CD4-positive, alpha-beta T cell treated with Interleukin-17A for 4 hours (primary cell): Measurements from ENCODE around the gene FRYL.

Source experiments
- DNase-seq: peaks from one replicate; pipeline ENCODE4 v3.0.0-alpha.2; 2020; ENCODE audit warnings: mixed read lengths

Gene FRYL

GRCh38 chr4:48602763-48603162 lies 177.3 kb downstream of the FRYL start:
- no peak for DNase-seq

DNA sequence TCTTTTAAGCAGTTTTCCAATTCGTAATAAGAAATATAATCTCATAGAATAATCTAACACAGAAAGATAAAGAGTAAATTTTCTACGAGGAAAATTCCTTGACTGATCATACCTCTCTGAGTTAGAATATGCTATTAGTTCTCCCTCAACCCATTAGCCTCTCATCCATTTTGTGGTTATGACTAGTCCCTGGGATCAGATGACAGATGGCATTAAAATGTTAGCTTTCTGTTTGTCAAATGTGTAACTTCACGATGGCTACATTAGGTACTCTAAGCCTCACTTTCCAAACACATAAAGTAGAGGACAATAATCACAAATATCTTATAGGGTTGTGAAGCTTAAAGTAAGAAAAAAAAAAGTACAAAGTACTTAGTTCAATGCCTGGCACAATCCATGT lies 177.9 kb downstream of the FRYL start:
- no peak for DNase-seq

DNA sequence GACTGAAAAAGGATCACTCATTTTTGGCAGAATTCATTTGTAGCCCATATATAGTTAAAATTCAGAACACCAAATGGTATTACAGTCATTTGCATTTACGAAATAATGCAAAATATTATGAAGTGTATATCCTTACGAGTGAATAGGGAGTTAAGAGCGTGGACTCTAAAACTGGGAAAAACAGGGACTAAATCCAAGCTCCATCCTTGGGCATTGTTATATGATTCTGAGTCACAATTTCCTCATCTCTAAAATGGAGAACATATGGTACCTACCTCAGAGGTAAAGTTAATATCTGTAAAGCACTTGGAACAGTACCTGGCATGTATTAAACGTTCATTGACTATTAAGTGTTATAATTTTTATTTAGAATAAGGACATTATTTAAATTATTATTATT lies 183.7 kb downstream of the FRYL start:
- no peak for DNase-seq

DNA sequence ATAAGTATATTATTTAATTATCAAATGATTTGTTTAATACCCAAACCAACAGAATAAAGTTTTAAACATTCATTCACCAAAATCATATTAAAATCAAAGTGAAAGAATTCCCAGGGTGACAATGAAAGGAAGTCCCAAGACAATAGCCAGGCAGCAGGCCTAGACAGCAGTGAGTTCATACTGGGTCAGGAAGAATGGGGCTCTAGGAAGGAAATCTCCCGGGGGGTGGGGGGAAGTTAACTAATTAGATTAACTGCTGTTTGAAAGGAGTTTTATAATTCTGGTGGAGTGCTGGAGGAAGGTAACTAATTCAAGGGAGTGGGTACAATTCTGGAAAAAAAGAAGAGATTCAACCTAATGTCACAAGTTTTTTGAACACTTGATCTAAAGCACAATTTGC lies 185.9 kb downstream of the FRYL start:
- no peak for DNase-seq

DNA sequence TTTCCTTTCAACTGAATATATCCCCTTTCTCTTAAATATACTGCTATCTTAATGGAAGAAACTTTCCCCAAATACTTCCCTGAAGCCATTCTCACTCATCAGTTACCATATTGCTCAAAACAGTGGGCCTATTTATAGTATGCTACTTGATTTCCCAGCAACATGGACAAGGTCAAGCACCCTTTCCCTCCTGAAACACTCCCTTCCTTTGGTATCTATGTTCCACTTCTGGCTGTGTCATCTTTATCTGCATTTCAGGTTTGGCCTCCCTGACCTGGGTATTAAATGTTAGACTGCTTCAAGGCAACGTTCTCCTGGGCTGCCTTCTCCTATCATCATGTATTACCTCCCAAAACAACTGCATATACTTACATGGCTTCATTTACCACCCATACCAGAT lies 188.7 kb downstream of the FRYL start:
- DNase-seq = no peak

- no peak for DNase-seq
Measured at GRCh38 chr4:48590884-48591283, 189.2 kb downstream of the FRYL start.

DNA sequence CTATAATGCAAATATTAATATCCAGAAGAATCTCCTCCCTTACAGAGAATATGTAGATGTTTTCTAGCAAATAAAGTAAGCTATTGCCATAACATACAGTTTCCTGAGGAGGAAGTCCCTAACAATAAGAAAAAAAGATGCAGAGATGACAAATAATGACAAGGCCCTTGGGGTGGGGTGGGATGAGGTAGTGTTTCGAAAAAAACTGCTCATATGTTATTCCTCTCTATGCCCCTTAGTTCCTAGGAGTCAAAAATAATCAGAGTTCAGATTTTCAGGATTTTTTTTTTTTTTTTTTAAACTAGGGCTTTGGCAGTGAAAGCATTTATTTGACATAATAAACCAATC lies 191.0 kb downstream of the FRYL start:
- no peak for DNase-seq

DNA sequence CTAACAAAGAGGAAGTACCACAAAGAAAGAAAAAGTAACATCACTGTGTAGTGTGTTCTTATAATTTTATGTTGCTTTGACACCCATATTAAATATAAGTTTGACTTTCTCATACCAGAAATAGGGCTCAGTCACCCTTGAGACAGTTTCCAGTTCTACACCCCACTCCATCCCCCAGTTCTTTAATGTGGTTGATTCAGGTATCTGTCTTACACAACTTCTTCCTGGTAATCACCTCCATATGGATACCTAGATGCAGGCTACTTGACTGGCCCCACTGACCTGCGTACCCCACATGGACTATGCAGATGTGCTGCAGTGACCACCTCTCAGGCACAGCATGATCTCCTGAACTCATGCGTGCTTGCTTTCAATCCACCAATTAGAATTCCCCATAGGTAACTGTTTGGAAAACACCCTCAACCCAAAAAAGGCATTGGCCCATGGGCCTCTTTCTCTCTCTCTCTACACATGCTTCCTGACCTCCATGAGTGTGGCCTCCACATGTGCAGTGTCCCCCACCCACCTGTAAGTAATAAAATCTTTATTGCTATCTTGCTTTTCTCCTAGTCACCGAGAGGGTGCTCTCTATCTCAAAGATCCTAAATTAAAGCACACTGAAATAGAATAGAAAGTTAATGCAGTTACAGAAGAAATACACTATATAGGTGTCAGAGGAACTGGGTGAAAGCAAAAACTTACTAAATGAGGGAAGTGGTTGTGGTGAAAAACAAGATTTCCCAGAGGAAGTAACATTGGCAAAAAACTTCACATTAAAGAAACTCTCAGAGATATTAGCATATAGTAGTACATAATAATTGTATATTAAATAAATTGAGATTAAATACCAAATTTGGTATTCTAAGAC lies 191.6 kb downstream of the FRYL start:
- no peak for DNase-seq

DNA sequence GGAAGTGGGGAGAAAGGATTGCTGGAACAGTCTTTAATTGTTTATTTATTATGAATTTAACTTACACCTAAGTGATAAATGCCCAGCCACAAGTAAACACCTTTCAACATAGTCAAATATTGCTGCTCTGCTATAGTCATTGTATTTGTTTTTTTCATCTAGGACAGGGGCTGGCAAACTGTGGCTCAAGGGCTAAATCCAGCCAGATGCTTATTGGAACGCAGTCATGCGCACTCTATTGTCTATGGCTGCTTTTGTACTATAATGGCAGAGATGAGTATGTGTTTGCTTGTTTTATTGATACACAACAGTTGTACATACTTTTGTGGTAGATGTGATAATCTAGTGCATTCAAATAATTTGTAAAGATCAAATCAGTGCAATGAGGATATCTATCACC lies 194.7 kb downstream of the FRYL start:
- no peak for DNase-seq

DNA sequence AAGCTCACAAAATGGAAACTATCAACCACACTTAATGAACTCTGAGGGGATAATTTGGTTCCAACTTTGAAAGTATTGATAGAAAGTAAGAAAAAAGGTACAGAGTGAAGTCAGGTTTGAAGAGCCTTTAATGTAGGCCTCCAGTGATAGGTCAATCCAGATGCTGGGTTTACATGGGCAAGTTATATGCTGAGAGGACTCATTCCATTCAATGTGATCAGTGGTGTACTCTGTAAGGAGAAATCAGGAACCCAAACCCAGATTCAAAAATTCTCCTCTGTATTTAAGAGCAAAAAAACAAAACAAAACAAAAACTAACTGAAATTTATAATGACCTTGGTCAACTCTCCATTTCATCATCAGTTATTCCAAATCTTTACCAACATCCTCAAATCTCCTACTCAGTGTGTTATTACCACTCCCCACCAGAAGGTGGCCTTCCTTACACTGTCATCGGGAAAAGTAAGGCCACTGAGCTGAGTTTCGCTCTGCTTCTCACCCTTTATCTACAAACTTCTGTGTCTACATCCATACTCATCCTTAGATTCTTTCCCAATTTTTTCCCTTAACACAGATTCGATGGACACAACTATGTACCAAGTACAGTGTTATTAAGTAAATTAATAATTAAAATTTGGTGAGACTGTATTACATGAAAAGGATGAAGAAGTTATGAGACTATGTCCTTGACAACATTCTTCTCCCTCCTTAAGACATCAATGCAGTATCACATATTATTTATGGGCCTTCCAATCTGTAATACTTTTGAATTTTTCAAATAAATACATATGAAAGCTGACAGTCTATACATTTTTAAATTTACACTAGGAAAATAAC lies 201.7 kb downstream of the FRYL start:
- DNase-seq = peak; percentile 69

- no peak for DNase-seq
Measured at GRCh38 chr4:48575964-48576363, 204.1 kb downstream of the FRYL start.

DNA sequence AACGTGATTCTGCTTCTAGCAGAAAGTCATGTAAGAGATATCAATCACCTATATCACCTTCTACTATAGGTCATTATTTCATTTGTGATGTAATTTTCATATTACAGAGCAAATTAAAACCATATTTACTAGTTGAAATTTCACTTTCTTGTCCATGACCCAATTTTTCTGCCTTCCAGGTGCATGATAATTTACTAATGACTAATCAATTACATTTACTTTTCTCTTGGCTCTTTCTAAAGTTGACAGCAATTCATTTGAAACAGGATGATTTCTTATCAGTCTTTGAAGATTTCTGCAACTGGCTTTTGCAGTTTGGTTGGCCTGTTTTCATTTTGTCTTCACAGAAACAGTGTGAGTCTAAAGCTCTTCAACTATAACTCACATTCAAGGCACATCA lies 208.6 kb downstream of the FRYL start:
- no peak for DNase-seq

DNA sequence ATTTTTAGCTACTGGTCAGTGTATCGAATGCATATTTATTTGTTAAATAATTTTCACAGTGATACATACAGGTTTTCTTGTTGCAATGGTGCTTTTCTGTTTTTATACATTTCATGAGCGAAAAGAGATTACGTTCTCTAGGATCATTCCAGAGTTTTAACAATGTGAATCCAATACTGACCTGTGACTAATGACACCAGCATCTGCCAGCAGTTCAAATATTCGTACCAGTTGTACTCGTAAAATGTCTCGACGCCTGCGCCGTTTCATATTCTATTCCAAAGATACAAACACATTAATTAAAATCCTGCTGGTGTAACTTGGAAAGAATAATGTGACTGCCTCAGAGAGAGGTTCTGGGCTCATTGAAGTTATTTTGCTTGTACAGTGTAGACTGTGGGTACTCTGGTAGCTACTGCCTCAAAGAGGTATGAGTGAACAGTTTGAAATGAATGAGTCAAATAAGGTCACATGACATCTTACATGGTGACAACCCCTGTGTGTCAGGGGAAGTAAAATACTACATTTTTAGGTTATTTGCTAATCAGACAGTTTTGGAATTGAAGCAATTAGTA lies 209.3 kb downstream of the FRYL start:
- DNase-seq = no peak

DNA sequence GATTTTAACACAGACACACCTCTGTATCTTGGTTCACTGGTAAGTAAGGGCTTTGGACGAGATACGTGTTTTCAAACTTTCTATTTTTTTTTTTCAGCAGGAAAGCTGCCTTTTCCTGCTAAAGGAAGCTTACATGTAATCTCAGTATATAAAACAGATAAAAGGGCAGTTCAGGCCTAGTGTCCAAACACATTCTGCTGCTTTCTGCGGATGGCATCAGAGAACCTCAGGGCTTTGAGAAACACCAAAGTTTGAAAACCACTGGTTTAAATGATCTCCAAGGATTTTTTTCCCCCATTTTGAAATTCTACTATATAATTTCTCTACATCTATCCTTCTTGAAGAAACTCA lies 214.1 kb downstream of the FRYL start:
- no peak for DNase-seq

DNA sequence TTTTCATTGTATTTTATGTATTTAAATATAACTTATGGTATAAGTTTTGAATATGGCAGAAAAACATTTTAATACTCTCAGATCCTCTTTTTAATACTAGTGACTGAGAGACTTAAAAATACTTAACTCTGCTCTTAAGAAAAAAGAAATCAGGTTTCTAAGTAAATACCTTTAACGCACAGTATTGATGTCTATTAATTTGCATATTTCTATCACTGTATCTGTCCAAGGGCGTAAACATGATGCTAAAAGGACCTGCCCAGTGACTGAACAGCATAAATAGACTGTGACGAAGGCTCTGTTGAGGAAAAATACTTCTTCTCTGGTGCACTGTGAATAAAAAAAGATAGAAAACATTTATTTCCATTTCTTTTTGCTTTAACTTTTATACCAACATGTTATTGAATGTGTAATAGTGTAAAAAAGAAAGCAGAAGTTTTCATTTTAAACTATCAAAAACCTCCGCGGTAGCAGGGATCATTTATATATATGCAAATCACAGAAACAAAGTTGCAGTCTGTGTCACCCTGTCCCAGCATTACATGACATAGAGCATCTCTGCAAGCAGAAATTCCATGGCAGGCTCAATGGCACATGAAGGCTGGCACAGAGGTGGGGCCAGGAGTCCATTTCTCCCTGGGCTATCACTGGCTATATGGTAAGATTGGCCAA lies 214.6 kb downstream of the FRYL start:
- DNase-seq = no peak

- no peak for DNase-seq
Measured at GRCh38 chr4:48564151-48564550, 215.9 kb downstream of the FRYL start.

DNA sequence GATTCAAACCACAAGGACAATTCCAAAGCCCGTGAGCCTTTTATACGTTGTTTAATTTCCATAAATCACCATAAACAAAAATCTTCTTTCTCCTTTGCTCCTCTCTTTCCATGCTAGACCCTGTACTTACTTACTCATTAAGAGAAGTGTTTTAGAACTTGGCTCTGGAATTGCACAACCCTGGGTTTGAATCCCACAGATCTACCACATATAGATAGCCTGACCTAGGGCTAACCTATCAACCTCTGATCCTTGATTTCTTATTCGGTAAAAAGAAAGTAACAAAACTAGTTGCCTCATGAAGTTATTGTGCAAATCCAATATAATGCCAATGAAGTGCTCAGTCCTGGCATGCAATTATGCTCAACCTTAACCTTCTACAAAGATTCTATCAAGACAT lies 221.3 kb downstream of the FRYL start:
- DNase-seq = no peak

DNA sequence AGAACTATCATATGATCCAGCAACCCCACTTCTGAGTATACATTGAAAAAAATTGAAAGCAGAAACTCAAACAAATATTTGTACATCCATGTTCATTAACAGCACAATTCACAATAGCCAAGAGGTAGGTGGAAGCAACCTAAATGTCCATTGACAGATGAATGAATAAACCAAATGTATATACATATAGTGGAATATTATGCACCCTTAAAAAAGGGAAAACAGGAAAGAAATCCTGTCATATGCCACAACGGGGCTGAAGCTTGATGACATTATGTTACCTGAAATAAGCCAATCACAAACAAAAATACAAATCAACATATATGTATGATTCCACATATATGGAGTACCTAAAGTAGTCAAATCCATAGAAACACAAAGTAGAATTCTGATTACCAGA lies 222.1 kb downstream of the FRYL start:
- DNase-seq = no peak

- no peak for DNase-seq
Measured at GRCh38 chr4:48557478-48557877, 222.6 kb downstream of the FRYL start.

GRCh38 chr4:48556268-48556667 lies 223.8 kb downstream of the FRYL start:
- no peak for DNase-seq

GRCh38 chr4:48554606-48555005 lies 225.5 kb downstream of the FRYL start:
- no peak for DNase-seq

GRCh38 chr4:48553720-48554119 lies 226.4 kb downstream of the FRYL start:
- no peak for DNase-seq

DNA sequence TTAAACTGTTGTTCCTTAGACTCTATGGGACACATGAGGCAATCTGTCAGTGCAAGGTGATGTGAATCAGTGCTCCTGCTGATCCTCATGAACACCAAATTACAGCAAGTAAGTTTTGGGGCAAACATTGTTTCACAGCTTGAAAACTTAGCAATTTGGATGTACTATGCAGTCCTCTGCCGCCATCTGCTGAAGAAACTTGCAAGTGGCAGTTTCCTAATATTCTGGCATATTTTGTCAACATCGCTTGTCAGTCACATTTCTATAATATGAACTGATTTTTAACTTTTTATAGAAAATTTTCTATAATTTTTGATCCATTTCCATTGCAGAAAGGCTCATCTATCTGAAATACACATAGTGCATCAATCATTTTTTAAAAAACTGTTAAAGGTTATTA lies 233.7 kb downstream of the FRYL start:
- DNase-seq = no peak

GRCh38 chr4:48543796-48544195 lies 236.3 kb downstream of the FRYL start:
- DNase-seq = no peak
